Loucy (cell line): ENCODE measurements around the gene GTF3A.
A peak's percentile ranks its signal among the peaks of the same experiment; 100 is the strongest.

ENCODE experiments used
- EZH2phosphoT487 ChIP-seq: fragments of 200-600 bp; IDR thresholded peaks from 2 replicates; pipeline ENCODE4 v1.6.1; 2018; ENCODE audit warnings: antibody characterized with exemption, mild to moderate bottlenecking, moderate library complexity, borderline replicate concordance
- TF ChIP-seq, protein P1 (sequence below): fragments of 200-600 bp; sonication (generic); conservative IDR thresholded peaks from 2 replicates; pipeline ENCODE4 v1.5.1; 2014; ENCODE audit warnings: mild to moderate bottlenecking, antibody characterized with exemption, low read length

DNA sequence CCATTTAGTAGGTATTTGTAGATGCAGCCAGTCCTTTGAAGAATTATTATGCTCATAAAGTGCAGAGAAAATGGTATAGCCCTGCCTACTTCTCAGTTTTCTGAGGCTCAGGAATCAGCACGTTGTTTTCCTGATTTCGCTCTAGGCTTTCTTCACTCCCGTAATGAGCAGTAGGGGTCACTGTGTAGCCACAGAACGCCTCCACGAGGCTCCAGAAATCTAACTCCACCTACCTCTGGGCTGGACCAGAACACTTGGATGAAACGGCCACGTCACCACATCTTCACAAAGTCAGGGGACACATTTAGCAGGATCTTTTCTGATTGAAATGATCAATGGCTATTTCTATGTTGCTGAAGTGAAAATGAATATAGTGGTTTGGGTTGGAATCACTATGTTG is 49.8 kb upstream of the GTF3A start:
- TF ChIP-seq, protein P1, sequence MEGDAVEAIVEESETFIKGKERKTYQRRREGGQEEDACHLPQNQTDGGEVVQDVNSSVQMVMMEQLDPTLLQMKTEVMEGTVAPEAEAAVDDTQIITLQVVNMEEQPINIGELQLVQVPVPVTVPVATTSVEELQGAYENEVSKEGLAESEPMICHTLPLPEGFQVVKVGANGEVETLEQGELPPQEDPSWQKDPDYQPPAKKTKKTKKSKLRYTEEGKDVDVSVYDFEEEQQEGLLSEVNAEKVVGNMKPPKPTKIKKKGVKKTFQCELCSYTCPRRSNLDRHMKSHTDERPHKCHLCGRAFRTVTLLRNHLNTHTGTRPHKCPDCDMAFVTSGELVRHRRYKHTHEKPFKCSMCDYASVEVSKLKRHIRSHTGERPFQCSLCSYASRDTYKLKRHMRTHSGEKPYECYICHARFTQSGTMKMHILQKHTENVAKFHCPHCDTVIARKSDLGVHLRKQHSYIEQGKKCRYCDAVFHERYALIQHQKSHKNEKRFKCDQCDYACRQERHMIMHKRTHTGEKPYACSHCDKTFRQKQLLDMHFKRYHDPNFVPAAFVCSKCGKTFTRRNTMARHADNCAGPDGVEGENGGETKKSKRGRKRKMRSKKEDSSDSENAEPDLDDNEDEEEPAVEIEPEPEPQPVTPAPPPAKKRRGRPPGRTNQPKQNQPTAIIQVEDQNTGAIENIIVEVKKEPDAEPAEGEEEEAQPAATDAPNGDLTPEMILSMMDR = peak; percentile 90
- no peak for TF ChIP-seq EZH2phosphoT487
